ENCODE results near the gene CYGB.

The CYGB gene

GRCh38 chr17:76576189-76576588, 38.7 kb upstream of the CYGB start:
- H3K27me3 ChIP-seq (ENCODE audit: control insufficient read depth, insufficient read depth, low read length), result peaks cover 24% of the 10 kb centered on the region
- H3K36me3 ChIP-seq (ENCODE audit: control insufficient read depth, low read depth, low read length), result no peaks in the 10 kb centered on the region
- no peaks in the 10 kb centered on the region for H3K9me3 ChIP-seq (ENCODE audit: control insufficient read depth, low read depth, low read length)
- H3K27ac ChIP-seq (ENCODE audit: low read length), result no peak overlapping the region
- H3K4me1 ChIP-seq (ENCODE audit: control insufficient read depth, low read depth, low read length), result peaks cover 5% of the 10 kb centered on the region
- no peak overlapping the region for H3K9ac ChIP-seq (ENCODE audit: low read length)
- H3K4me3 ChIP-seq (ENCODE audit: low read length), result no peak overlapping the region

DNA sequence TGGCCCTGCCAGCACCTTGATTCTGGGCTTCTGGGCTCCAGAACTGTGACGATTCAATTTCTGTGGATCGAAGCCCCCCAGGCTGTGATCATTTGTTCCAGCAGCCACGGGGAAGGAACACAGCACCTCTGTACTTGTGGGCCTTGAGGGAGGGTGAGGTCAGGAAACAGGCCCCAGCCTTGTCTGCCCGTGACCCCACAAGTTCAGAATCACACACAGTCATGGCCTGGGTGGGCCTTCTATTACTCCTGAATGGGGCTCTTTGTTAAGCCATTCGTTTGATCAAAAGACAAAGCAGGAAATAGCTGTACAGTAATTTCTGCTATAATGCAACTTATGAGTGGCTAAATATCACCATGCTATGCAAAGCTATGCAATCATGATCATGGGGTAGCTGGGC, 38.1 kb upstream of the CYGB start:
- Histone ChIP-seq H3K27ac (ENCODE audit: low read length) (no peak overlapping the region), H3K27me3 (ENCODE audit: control insufficient read depth, insufficient read depth, low read length) (peaks cover 18% of the 10 kb centered on the region)

DNA sequence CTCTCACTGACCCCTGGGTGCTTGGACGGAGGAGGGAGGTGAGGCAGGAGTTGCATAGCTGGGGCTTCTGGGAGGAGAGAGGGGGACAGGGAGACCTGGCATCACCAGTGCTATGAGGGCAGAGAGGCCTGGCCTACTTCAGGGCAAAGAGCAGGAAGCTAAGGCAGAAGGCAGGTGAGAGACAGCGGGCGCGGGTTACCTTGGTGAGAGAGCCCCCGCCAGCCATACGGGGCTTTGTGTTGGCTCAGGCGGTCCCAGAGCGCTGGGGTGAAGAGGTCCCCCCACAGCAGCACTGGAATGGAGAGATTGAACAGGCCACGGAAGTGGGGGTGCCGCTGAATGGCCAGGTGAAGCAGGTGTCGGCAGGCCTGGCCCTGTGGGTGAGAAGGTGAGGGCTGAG, 36.7 kb upstream of the CYGB start:
- H3K9ac ChIP-seq (ENCODE audit: low read length), result no peak overlapping the region
- H3K27ac ChIP-seq (ENCODE audit: low read length), result no peak overlapping the region
- peaks cover 9% of the 10 kb centered on the region for H3K27me3 ChIP-seq (ENCODE audit: control insufficient read depth, insufficient read depth, low read length)
- H3K36me3 ChIP-seq (ENCODE audit: control insufficient read depth, low read depth, low read length), result no peaks in the 10 kb centered on the region
- H3K4me1 ChIP-seq (ENCODE audit: control insufficient read depth, low read depth, low read length), result peaks cover 6% of the 10 kb centered on the region
- H3K4me3 ChIP-seq (ENCODE audit: low read length), result no peak overlapping the region
- no peaks in the 10 kb centered on the region for H3K9me3 ChIP-seq (ENCODE audit: control insufficient read depth, low read depth, low read length)

More for the DNA sequence above, 38.1 kb upstream of the CYGB start:
- no peaks in the 10 kb centered on the region for H3K4me1 ChIP-seq (ENCODE audit: control insufficient read depth, low read depth, low read length)
- H3K9ac ChIP-seq (ENCODE audit: low read length), result no peak overlapping the region
- H3K36me3 ChIP-seq (ENCODE audit: control insufficient read depth, low read depth, low read length), result no peaks in the 10 kb centered on the region
- H3K4me3 ChIP-seq (ENCODE audit: low read length), result no peak overlapping the region
- no peaks in the 10 kb centered on the region for H3K9me3 ChIP-seq (ENCODE audit: control insufficient read depth, low read depth, low read length)

- Histone ChIP-seq H3K4me3 (ENCODE audit: low read length) (no peak overlapping the region), H3K27me3 (ENCODE audit: control insufficient read depth, insufficient read depth, low read length) (peaks cover 3% of the 10 kb centered on the region), H3K36me3 (ENCODE audit: control insufficient read depth, low read depth, low read length) (no peaks in the 10 kb centered on the region), H3K4me1 (ENCODE audit: control insufficient read depth, low read depth, low read length) (peaks cover 10% of the 10 kb centered on the region), H3K27ac (ENCODE audit: low read length) (no peak overlapping the region), H3K9me3 (ENCODE audit: control insufficient read depth, low read depth, low read length) (no peaks in the 10 kb centered on the region), H3K9ac (ENCODE audit: low read length) (no peak overlapping the region)
Measured at GRCh38 chr17:76573096-76573495, 35.6 kb upstream of the CYGB start.

DNA sequence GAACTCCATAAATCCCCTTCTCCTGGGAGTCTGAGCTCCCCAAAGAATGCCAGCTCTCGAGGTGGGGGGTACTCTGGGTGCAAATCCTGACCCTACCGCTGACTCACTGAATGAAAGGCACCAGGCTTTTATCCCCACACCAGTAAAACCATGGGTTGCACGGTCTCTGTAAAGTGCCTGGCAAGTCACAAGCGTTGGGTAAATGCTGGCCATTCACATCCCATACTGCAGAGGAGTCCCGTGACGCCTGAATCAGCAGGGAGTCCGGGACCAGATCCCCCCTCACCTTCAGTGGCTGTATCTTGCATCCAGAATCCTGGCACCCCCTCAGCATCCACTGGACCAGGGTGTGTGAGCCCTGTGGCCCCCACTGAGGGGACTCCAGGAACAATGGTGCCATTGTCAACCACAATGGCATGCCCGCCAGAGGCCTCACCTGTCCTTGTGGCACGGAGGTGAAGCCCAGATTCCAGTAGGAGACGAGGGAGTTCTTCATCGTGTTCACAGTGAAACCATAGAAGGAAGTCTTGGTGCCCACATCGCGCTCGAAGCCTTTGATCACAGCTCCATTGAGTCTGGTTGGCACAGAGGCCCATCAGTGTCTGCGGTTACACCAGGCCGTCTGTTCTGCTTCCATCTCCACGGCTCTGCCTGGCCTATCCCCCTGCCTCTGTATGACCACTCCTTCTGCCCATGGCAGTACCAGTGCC, 34.8 kb upstream of the CYGB start:
- Histone ChIP-seq H3K36me3 (ENCODE audit: control insufficient read depth, low read depth, low read length) (no peaks in the 10 kb centered on the region), H3K27me3 (ENCODE audit: control insufficient read depth, insufficient read depth, low read length) (no peaks in the 10 kb centered on the region), H3K27ac (ENCODE audit: low read length) (no peak overlapping the region), H3K9me3 (ENCODE audit: control insufficient read depth, low read depth, low read length) (no peaks in the 10 kb centered on the region), H3K9ac (ENCODE audit: low read length) (no peak overlapping the region), H3K4me1 (ENCODE audit: control insufficient read depth, low read depth, low read length) (peaks cover 10% of the 10 kb centered on the region), H3K4me3 (ENCODE audit: low read length) (no peak overlapping the region)

DNA sequence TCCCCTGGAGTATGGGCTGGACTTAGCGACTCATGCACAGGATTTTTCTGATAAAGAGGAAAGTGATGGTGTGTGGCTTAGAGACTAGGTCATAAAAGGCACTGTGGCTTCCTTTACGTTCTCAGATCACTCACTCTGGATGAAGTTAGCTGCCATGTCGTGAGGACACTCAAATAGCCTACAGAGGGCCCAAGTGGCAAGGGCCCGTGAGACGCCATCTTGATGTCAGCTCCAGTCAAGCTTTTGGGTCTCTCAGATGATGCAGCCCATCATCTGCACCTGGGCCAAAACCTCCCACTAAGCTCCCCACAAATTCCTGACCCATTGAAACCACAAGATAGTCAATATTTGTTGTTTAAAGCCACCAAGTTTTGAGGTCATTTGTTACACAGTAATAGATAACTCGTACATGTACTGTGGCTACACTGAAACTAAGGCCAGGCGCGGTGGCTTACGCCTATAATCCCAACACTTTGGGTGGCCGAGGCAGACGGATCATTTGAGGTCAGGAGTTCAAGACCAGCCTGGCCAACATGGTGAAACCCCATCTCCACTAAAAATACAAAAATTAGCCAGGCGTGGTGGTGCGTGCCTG, 33.5 kb upstream of the CYGB start:
- no peaks in the 10 kb centered on the region for H3K27me3 ChIP-seq (ENCODE audit: control insufficient read depth, insufficient read depth, low read length)
- peaks cover 6% of the 10 kb centered on the region for H3K36me3 ChIP-seq (ENCODE audit: control insufficient read depth, low read depth, low read length)
- no peak overlapping the region for H3K9ac ChIP-seq (ENCODE audit: low read length)
- H3K9me3 ChIP-seq (ENCODE audit: control insufficient read depth, low read depth, low read length), result no peaks in the 10 kb centered on the region
- H3K27ac ChIP-seq (ENCODE audit: low read length), result no peak overlapping the region
- H3K4me1 ChIP-seq (ENCODE audit: control insufficient read depth, low read depth, low read length), result peaks cover 10% of the 10 kb centered on the region
- H3K4me3 ChIP-seq (ENCODE audit: low read length), result no peak overlapping the region

- H3K9ac ChIP-seq (ENCODE audit: low read length), result no peak overlapping the region
- no peaks in the 10 kb centered on the region for H3K27me3 ChIP-seq (ENCODE audit: control insufficient read depth, insufficient read depth, low read length)
- H3K4me1 ChIP-seq (ENCODE audit: control insufficient read depth, low read depth, low read length), result peaks cover 10% of the 10 kb centered on the region
- no peaks in the 10 kb centered on the region for H3K9me3 ChIP-seq (ENCODE audit: control insufficient read depth, low read depth, low read length)
- H3K27ac ChIP-seq (ENCODE audit: low read length), result no peak overlapping the region
- H3K36me3 ChIP-seq (ENCODE audit: control insufficient read depth, low read depth, low read length), result peaks cover 12% of the 10 kb centered on the region
- no peak overlapping the region for H3K4me3 ChIP-seq (ENCODE audit: low read length)
Measured at GRCh38 chr17:76570457-76570856, 32.9 kb upstream of the CYGB start.

GRCh38 chr17:76569607-76570279, 32.2 kb upstream of the CYGB start:
- H3K27ac ChIP-seq (ENCODE audit: low read length), result no peak overlapping the region
- peaks cover 10% of the 10 kb centered on the region for H3K4me1 ChIP-seq (ENCODE audit: control insufficient read depth, low read depth, low read length)
- H3K9ac ChIP-seq (ENCODE audit: low read length), result no peak overlapping the region
- H3K36me3 ChIP-seq (ENCODE audit: control insufficient read depth, low read depth, low read length), result peaks cover 19% of the 10 kb centered on the region
- no peaks in the 10 kb centered on the region for H3K9me3 ChIP-seq (ENCODE audit: control insufficient read depth, low read depth, low read length)
- no peak overlapping the region for H3K4me3 ChIP-seq (ENCODE audit: low read length)
- no peaks in the 10 kb centered on the region for H3K27me3 ChIP-seq (ENCODE audit: control insufficient read depth, insufficient read depth, low read length)

GRCh38 chr17:76568811-76569221, 31.3 kb upstream of the CYGB start:
- Histone ChIP-seq H3K36me3 (ENCODE audit: control insufficient read depth, low read depth, low read length) (peaks cover 22% of the 10 kb centered on the region), H3K27ac (ENCODE audit: low read length) (no peak overlapping the region), H3K9me3 (ENCODE audit: control insufficient read depth, low read depth, low read length) (no peaks in the 10 kb centered on the region), H3K4me3 (ENCODE audit: low read length) (no peak overlapping the region), H3K4me1 (ENCODE audit: control insufficient read depth, low read depth, low read length) (peaks cover 10% of the 10 kb centered on the region), H3K9ac (ENCODE audit: low read length) (no peak overlapping the region), H3K27me3 (ENCODE audit: control insufficient read depth, insufficient read depth, low read length) (no peaks in the 10 kb centered on the region)

DNA sequence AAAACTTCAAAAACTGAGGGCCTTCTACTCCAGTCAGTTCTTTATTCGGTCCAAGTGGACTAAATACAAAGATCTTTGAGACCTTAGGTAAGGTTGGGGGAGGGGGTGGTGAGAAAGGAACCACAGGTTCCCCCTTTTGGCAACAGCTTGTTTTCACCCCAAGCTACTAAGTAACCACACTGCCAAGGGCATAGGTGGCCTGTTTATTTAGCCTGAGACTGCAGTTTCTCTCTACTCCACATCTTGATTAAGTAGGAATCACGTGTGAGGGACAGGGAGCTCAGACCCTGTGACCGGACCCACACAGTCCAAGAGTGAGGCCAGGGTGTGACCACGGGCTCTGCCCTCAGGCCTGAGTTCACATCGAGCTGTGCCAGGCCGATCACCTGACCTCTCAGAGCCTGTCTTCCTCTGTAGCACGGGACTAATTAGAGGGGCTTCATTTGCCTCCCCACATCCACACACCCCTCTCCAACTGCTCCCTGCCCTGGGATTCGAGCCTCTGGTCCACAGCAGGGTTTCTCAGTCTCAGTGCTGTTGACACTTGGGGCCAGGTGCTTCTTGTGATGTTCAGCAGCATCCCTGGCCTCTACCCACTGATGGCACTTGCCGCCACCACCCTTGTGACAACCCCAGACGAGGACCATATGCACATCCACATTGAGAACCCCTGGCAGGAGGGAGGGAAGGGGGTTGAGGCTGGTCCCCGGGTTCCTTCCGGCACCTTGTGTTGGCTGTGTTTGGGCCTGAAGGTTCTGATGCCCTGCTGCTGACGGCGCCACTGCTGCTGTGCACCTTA, 30.3 kb upstream of the CYGB start:
- Histone ChIP-seq H3K4me3 (ENCODE audit: low read length) (no peak overlapping the region), H3K9me3 (ENCODE audit: control insufficient read depth, low read depth, low read length) (no peaks in the 10 kb centered on the region), H3K27me3 (ENCODE audit: control insufficient read depth, insufficient read depth, low read length) (no peaks in the 10 kb centered on the region), H3K9ac (ENCODE audit: low read length) (no peak overlapping the region), H3K27ac (ENCODE audit: low read length) (no peak overlapping the region), H3K36me3 (ENCODE audit: control insufficient read depth, low read depth, low read length) (peaks cover 28% of the 10 kb centered on the region), H3K4me1 (ENCODE audit: control insufficient read depth, low read depth, low read length) (peaks cover 10% of the 10 kb centered on the region)

- H3K27ac ChIP-seq (ENCODE audit: low read length), result no peak overlapping the region
Measured at GRCh38 chr17:76566988-76567431, 29.5 kb upstream of the CYGB start.

More at GRCh38 chr17:76566988-76567431, 29.5 kb upstream of the CYGB start:
- Histone ChIP-seq H3K4me1 (ENCODE audit: control insufficient read depth, low read depth, low read length) (peaks cover 10% of the 10 kb centered on the region), H3K9me3 (ENCODE audit: control insufficient read depth, low read depth, low read length) (no peaks in the 10 kb centered on the region), H3K9ac (ENCODE audit: low read length) (no peak overlapping the region), H3K4me3 (ENCODE audit: low read length) (no peak overlapping the region), H3K27me3 (ENCODE audit: control insufficient read depth, insufficient read depth, low read length) (no peaks in the 10 kb centered on the region), H3K36me3 (ENCODE audit: control insufficient read depth, low read depth, low read length) (peaks cover 33% of the 10 kb centered on the region)

Data from iPS-18a (cell line).